ENCODE measurements around the gene CIDEA. TPM values are rescaled to one million over a fixed set of nuclear protein-coding genes. Genes with fewer than 3 reads are reported as not detected.

CIDEA gene
- total and polyA plus RNA-seq, 9 of the 15 experiments (the other 6 are each of a cell fraction or from before 2014, with no cell fraction given), result not detected

DNA sequence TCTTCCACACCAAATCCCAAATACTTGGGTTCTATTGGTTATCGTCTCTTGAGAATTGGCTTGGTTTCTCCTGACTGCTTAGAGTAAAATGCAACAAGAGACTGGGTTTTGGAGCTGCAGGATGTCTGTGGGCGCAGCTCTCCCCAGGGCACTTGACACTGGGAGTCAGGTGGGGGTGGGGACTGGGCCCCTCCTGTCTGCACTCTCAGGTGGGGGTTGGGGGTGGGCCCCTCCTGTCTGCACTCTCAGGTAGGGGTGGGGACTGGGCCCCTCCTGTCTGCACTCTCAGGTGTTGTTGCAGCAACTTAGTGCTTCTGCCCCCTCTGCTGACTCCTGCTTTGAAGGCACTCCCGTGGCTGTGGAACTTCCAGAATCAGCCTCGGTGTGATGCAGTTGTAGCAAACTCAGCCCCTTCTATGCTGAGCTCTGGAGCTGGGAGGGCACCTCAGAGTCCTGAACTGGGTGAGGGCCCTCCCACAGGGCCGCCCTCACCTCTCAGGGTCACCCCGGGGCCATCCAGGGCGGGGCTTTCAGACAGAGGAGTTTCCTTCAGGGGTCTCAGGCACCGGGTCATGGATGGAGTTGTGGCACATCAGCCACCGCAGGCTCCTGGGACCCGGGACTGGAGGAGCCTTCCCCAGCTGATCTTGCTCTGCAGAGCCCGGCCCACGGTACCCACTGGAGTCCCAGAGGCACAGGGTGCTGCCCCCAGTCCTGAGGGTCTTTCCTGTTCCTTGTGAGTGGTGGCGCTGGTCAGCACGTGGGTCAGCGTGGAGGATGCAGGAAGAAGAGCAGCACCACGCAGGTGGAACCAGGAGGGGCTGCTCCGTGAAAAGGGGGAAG is 22.9 kb upstream of the CIDEA start:
- no peaks in the 10 kb centered on the region for H3K36me3 ChIP-seq (ENCODE audit: control insufficient read depth, insufficient read depth, low read length)
- H3K9me3 ChIP-seq (replicated peaks; ENCODE audit: control insufficient read depth, insufficient read depth, low read depth, low read length), result no peaks in the 10 kb centered on the region
- in situ Hi-C loops (cut with MboI), result loop anchor here (5.0 kb wide), 1 partner anchor 134 kb away; no protein-coding TSS in a partner anchor
- ATAC-seq, result no peak
- DNase-seq (ENCODE audit: extremely low read depth in 1 of 4, low spot score in 3 of 4), result peak in 1 of 4 experiments; percentile 8
- CTCF ChIA-PET (ENCODE audit: low intra/inter-chr PET ratio), result no interaction called here
- H3K4me3 ChIP-seq, result no peak overlapping the region
- no peaks in the 10 kb centered on the region for H3K27me3 ChIP-seq (ENCODE audit: control insufficient read depth in 2 of 2, insufficient read depth in 2 of 2, low read length in 2 of 2)
- POLR2A ChIA-PET, result no interaction called here
- no peaks in the 10 kb centered on the region for H4K20me1 ChIP-seq (replicated peaks; ENCODE audit: control insufficient read depth, insufficient read depth, low read length)
- BruUV-seq (replicated peaks), result no TSS peak
- no peak overlapping the region for H3K9ac ChIP-seq (ENCODE audit: insufficient read depth in 1 of 2, low read depth in 2 of 2, low read length in 2 of 2)
- H3K4me1 ChIP-seq (replicated peaks in 1 of 2; ENCODE audit: control insufficient read depth in 2 of 2, insufficient read depth in 2 of 2, low read length in 2 of 2), result peaks cover 11 to 14% of the 10 kb centered on the region in 2 experiments
- intact Hi-C loops (cut with micrococcal nuclease), result no loop called here
- H3K4me2 ChIP-seq (ENCODE audit: insufficient read depth, low read length), result no peak overlapping the region
- TF ChIP-seq HSF4 (CRISPR knock-in tag; IDR thresholded peaks at IDR 0.05; ENCODE audit: borderline replicate concordance), result no peak
- TF ChIP-seq, protein P1, sequence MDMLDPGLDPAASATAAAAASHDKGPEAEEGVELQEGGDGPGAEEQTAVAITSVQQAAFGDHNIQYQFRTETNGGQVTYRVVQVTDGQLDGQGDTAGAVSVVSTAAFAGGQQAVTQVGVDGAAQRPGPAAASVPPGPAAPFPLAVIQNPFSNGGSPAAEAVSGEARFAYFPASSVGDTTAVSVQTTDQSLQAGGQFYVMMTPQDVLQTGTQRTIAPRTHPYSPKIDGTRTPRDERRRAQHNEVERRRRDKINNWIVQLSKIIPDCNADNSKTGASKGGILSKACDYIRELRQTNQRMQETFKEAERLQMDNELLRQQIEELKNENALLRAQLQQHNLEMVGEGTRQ (CRISPR knock-in tag; IDR thresholded peaks at IDR 0.05), result 0 out of 2 replicates have a peak, but pooled peaks have one; percentile 22
- H3K79me2 ChIP-seq (ENCODE audit: control insufficient read depth, insufficient read depth, low read length), result no peaks in the 10 kb centered on the region
- no peak overlapping the region for H3K27ac ChIP-seq (ENCODE audit: extremely low read depth, low read depth, low read length)
- 22% methylated on average over 17 of the region's 17 CpGs for WGBS (ENCODE audit: insufficient coverage, low coverage, missing lambda C conversion rate)
- H2AFZ ChIP-seq (ENCODE audit: low read depth, low read length), result no peak overlapping the region
- FAIRE-seq, result no peak
- H3K9me1 ChIP-seq (ENCODE audit: control insufficient read depth, insufficient read depth, low read length), result no peaks in the 10 kb centered on the region

DNA sequence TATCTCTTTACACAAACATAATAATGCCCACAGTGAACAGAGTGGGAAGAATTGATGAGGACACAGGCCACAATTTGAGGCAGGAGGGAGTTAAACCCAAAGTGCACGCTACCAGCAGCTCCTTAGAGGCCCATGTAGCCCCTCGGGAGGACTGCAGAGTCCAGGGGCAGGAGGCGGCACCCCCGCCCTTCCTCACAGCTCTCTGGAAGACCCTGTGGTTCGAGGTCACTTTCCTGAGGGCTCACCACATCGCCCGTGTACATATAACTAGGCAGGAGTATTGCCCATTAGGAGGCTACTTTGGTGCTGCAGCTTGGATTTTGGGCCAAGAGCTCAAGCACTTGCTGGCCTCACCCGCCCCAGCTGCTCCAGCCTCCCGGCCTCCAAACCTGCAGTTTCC is 22.2 kb upstream of the CIDEA start:
- ChIA-PET CTCF (ENCODE audit: low intra/inter-chr PET ratio) (no interaction called here), POLR2A (no interaction called here)
- Histone ChIP-seq H3K27ac (ENCODE audit: extremely low read depth, low read depth, low read length) (no peak overlapping the region), H3K9me3 (replicated peaks; ENCODE audit: control insufficient read depth, insufficient read depth, low read depth, low read length) (no peaks in the 10 kb centered on the region), H3K4me1 (replicated peaks in 1 of 2; ENCODE audit: control insufficient read depth in 2 of 2, insufficient read depth in 2 of 2, low read length in 2 of 2) (peaks cover 16 to 18% of the 10 kb centered on the region in 2 experiments), H3K4me3 (no peak overlapping the region), H3K9me1 (ENCODE audit: control insufficient read depth, insufficient read depth, low read length) (no peaks in the 10 kb centered on the region), H3K4me2 (ENCODE audit: insufficient read depth, low read length) (no peak overlapping the region), H3K79me2 (ENCODE audit: control insufficient read depth, insufficient read depth, low read length) (no peaks in the 10 kb centered on the region), H3K36me3 (ENCODE audit: control insufficient read depth, insufficient read depth, low read length) (no peaks in the 10 kb centered on the region), H4K20me1 (replicated peaks; ENCODE audit: control insufficient read depth, insufficient read depth, low read length) (no peaks in the 10 kb centered on the region), H2AFZ (ENCODE audit: low read depth, low read length) (no peak overlapping the region), H3K9ac (ENCODE audit: insufficient read depth in 1 of 2, low read depth in 2 of 2, low read length in 2 of 2) (no peak overlapping the region; a peak in 1 of 4 replicates), H3K27me3 (ENCODE audit: control insufficient read depth in 2 of 2, insufficient read depth in 2 of 2, low read length in 2 of 2) (no peaks in the 10 kb centered on the region)
- in situ Hi-C loops (cut with MboI) (loop anchor here (5.0 kb wide), 1 partner anchor 135 kb away; no protein-coding TSS in a partner anchor), intact Hi-C loops (cut with micrococcal nuclease) (no loop called here)
- 56% methylated on average over 8 of the region's 9 CpGs for WGBS (ENCODE audit: insufficient coverage, low coverage, missing lambda C conversion rate)
- ATAC-seq, result no peak
- DNase-seq (ENCODE audit: extremely low read depth in 1 of 4, low spot score in 3 of 4), result peak in 1 of 4 experiments; percentile 2
- no TSS peak for BruUV-seq (replicated peaks)
- no peak for FAIRE-seq
- TF ChIP-seq, protein P1 (CRISPR knock-in tag; IDR thresholded peaks at IDR 0.05), result no peak
- no peak for TF ChIP-seq STAT5B (CRISPR knock-in tag; IDR thresholded peaks at IDR 0.05)
- no peak for TF ChIP-seq HDAC3 (IDR thresholded peaks at IDR 0.05; ENCODE audit: borderline replicate concordance, partially characterized antibody)
- TF ChIP-seq TRIM28 (IDR thresholded peaks at IDR 0.05), result no peak
- TF ChIP-seq HLTF (IDR thresholded peaks at IDR 0.05), result no peak
- TF ChIP-seq ETV6 (IDR thresholded peaks at IDR 0.05; ENCODE audit: borderline replicate concordance in 1 of 2, low read depth in 2 of 2, low read length in 1 of 2), result no peak
- no peak for TF ChIP-seq ETV6 (CRISPR knock-in tag; IDR thresholded peaks at IDR 0.05; ENCODE audit: borderline replicate concordance)
- TF ChIP-seq TEAD4 (IDR thresholded peaks at IDR 0.05; ENCODE audit: low read length), result no peak
- TF ChIP-seq TEAD4 (CRISPR knock-in tag; IDR thresholded peaks at IDR 0.05; ENCODE audit: borderline replicate concordance), result no peak
- TF ChIP-seq FOXK1 (CRISPR knock-in tag; IDR thresholded peaks at IDR 0.05; ENCODE audit: borderline replicate concordance), result no peak
- TF ChIP-seq GATA2 (CRISPR knock-in tag; IDR thresholded peaks at IDR 0.05), result no peak
- no peak for TF ChIP-seq RFX1 (IDR thresholded peaks at IDR 0.05)
- TF ChIP-seq GTF2A2 (tag; IDR thresholded peaks at IDR 0.05), result no peak
- TF ChIP-seq HSF4 (CRISPR knock-in tag; IDR thresholded peaks at IDR 0.05; ENCODE audit: borderline replicate concordance), result no peak
- no peak for TF ChIP-seq ZNF134 (CRISPR knock-in tag; conservative IDR thresholded peaks at IDR 0.05)

All from K562 (cell line).